Stimulated activated CD8-positive, alpha-beta memory T cell treated with anti-CD3 and anti-CD28 coated beads, Interleukin-4, amount 100 ng/mL, for 4 hours (primary cell): Measurements from ENCODE around the gene UMODL1.

ENCODE experiments used
- DNase-seq, 2 donors: peaks; one replicate each; pipeline ENCODE4 v3.0.0-alpha.2; 2020; ENCODE audit warnings: low read depth in 2 of 2, low spot score in 1 of 2

UMODL1 gene

GRCh38 chr21:42127164-42128150, 56.3 kb downstream of the UMODL1 start:
- no peak for DNase-seq

DNA sequence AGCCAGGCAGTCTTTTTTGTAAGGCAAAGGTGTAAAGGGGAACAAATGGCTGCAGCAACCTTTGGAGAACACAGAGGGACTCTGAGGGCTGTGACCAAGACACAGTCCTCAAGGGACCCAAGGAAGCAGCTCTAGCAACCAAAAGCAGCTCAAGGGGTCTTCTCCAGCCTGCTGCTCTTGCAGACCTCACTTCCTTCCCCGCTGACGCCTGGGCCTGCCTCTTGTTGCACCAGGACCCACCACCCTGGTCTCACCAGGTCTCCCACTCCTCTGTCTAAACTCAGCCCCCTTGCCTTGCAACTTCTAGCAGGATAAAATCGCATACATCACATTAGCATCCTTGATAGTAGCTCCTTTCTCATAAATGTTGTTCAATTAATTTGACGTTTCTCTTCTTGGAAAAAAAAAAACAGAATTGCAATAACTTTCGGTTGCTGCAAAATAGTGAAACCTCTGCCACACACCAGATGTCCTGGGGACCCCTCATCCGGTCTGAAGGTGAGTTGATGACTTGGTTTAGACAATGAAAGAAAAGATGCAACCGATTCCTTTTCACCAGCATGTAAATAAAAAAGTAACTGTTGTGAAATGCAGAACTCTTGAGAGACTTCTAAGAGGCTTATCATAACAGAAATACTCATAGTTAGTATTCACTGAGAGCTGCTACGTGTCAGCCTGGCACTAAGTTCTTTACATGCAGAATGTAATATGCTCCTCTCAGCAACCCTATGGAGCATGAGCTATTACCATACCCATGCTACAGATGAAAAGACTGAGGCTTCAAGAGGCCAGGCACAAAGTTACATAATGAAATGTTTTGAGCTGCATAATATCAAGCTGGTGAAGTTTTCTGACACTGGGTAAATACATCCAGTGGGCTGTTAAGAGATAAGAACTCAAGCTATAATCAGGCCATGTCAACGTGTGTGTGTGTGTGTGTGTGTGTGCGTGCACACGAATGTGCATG, 58.5 kb downstream of the UMODL1 start:
- no peak for DNase-seq

GRCh38 chr21:42130441-42130840, 59.3 kb downstream of the UMODL1 start:
- DNase-seq = no peak

DNA sequence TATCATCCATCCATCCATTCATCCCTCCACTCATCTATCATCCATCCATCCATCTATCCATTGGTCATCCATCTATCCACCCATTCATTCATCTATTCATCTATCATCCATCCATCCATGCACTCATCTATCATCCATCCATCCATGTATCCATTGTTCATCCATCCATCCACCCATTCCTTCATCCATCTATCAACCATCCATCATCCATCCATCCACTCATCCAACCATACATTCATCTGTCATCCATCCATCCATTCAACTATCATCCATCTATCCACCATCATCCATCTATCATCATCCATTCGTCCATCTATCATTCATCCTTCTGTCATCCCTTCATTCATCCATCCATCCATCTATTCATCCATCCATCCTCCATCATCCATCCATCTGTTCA, 61.1 kb downstream of the UMODL1 start:
- no peak for DNase-seq

GRCh38 chr21:42133131-42133530, 62.0 kb downstream of the UMODL1 start:
- DNase-seq = no peak

DNA sequence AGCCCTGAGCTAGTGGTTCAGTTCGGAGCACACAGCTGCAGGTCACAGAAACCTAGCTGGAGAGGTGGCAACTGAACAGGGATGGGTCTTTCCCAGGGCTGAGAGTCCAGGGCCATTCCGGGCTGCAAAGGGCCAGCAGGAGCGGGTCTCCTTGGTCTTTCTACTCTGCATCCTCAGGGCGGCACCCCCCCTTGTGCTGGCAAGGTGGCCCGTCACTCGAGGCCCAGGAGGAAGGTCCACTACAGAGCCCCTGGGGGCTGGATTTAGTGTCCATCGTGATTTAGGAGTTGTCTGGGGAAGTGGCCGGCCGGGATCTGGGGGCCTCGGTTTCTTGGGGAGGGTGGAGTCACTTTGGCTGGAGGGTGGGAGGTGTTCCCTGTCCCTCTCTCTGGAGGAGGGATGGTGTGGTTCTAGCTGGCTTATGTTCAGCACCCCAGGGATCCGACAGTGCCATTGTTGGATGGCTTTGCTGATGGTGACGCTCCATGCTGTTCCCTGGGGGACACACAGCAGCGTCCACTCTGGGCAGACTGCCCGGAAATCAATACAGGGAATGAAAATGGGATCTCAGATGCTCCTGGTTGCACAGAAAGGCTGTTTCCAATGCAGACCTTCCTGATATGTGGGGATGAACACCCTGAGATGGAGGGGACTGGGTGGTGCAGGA, 64.4 kb downstream of the UMODL1 start:
- no peak for DNase-seq

DNA sequence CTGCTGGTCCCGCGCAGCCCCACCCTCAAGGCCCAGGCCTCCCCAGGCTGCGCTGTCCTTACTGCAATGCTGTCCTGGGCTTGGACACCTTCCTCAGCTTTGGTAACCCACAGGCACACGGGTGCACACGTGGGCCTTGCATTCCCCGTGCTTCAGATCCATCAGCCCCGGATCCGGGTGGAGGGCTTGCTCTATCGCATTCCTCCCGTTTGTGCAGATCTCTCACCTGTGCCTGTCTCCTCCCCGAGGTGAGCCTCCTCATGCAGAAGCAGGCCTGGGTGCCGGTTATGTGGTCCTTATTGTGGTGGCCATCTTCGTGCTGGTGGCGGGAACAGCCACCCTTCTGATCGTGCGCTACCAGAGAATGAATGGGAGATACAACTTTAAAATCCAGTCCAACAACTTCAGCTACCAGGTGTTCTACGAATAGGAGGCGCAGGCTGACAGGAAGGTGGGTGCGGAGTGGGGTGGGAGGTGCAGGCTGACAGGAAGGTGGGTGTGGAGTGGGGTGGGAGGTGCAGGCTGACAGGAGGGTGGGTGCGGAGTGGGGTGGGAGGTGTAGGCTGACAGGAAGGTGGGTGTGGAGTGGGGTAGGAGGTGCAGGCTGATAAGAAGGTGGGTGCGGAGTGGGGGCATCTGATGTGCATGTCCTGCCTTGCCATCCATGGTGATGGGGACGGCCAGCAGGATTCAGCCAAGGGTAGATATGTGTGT, 66.2 kb downstream of the UMODL1 start:
- no peak for DNase-seq

GRCh38 chr21:42140196-42140934, 69.2 kb downstream of the UMODL1 start:
- DNase-seq = no peak

DNA sequence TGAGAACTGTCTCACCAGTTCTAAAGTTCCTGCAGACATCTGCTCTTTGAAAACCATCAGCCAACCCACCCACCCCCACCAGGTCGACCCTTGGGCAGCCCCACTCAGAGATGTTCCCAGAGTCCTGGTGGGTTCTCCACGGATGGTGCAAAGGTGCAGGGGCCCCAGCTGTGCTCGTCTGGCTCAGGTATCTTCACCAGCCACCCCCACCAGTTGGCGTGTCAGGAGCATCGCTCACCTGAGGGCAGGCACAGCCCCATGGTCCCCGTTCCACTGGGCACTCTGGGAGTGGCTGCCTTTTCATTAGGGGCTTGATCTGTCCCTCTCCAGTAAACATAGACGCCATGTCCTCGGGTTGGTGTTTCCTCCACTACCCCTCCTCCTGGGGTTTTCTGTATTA, 70.5 kb downstream of the UMODL1 start:
- DNase-seq = no peak

- no peak for DNase-seq
Observed at GRCh38 chr21:42142141-42142540, 71.0 kb downstream of the UMODL1 start.

DNA sequence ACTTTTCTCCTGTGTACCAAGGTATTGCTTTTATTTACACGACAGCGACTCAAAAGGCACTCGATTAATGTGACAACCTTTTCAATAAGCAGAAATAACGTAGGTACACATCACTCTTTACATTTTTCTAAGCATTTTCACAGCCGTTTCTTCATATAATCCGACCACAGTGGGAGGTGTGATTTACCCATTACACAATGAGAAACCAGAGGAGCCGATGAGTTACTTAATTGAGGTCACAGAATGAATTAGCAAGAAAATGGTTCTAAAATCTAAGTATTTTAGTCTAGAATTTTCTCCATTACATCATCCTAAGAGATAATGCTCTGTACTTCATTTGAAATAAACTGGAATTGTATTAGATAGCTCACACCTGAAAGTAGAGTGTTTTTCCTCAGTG, 71.5 kb downstream of the UMODL1 start:
- DNase-seq = no peak

DNA sequence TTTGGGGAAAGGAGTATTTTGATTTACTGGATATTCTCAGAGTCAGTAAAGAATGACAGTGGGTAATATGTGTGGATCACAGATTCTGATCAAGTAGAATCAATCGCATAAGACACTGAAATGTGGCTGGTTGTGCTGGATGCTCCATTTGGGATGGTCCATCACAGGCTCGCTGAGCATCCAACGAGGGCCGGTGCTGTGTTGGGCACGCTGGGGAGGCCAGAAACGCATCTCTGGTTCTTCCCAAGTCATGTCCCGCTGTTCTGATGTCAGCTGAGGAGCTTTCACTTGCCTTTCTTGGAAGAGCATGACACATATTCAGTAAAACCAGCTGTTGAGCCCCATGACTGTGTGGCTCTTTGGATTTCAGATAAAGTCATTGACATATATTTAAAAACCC, 72.0 kb downstream of the UMODL1 start:
- DNase-seq = no peak

- no peak for DNase-seq
Observed at GRCh38 chr21:42144221-42144620, 73.1 kb downstream of the UMODL1 start.

DNA sequence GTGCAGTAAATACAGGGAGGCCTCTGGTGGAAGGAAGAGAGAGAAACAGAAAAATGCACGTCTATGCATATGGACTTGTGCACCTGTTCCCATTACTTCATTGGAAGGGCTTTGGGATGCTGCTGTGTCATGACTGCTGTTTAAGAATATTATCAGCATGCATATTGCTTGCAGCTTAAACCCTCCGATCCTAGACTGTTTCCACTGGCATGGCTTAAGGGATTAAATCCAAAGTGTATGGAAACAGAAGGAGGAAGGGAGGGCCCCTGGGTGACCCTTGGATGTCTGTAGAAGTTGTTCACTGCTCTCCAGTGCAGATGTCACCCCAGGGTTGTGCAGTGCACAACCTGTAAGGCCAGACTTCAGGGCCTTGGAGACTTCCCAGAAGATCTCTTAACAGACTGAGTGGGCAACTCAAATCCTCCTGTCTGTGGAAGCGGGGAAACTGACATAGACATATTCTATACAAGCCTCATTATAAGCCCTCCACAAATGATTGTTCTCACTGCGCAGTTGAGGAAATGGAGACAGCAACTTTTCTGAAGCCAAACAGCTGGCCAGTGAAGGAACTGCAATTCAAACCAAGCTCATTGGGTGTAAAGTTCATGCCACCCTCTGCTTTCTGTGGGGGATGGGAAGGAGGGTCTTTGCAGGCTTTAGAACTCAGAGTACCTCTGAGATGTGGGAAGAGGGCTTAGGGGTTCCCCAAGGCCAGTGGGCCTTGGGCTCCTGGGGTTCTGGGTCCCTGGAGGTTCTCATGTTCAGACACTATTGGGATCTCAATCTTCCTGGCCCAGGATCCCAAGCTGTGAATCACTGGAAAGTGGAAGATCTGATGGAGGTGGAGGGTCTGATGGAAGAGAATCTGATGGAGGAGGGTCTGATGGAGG, 73.8 kb downstream of the UMODL1 start:
- DNase-seq = no peak

DNA sequence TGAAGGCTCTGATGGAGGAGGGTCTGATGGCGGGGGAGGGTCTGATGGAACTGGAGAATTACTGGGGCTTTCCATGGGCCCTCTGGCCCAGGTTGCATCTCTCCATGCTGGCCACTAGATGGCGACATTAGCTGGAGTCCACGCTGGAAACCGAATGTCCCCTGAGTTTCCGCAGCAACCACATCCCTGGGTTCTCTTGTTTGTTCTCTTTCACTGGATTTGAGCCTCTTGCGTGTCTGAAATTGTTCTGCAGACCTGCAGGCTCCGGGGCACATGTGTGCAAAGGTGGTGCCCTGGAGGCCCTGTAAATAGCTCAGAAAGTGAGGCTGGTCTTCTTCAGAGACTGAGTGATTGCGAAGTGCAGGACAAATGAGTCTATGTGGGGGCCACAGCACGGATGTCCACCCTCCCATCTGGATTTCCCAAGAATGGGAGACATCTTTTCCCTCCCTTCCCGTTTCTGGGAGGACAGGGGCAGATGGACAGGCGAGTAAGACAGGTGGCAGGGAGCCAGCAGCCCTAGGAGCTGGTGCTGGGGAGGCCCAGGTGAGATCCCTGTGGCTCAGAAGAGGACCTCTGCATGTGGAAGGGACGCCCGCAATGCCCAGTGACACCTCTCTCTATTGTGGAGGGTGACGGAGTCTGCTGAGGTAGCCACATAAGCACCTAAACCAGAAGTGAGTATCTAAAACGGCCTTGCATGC, 74.6 kb downstream of the UMODL1 start:
- peak; percentile 24 to 31 for DNase-seq

GRCh38 chr21:42146273-42146805, 75.2 kb downstream of the UMODL1 start:
- no peak for DNase-seq

- no peak for DNase-seq
Observed at GRCh38 chr21:42146821-42147220, 75.7 kb downstream of the UMODL1 start.
